DMS 273 (cell line): ENCODE results near the gene TRIM7.
"Not testable (repeated sequence)": the region's sequence is repeated elsewhere in the genome, so short reads cannot be mapped to it uniquely, and the experiment has no call there.

Experiments
- DNase-seq: peaks from one replicate; lab custom pipeline; 2025; ENCODE audit not compliant: unreplicated experiment; lab: John Stamatoyannopoulos, UW

The TRIM7 gene

GRCh38 chr5:181194489-181195248 lies 10.3 kb downstream of the TRIM7 start:
- no peak for DNase-seq

GRCh38 chr5:181193656-181194055 lies 11.3 kb downstream of the TRIM7 start:
- DNase-seq = no peak

- DNase-seq = no peak
Measured at GRCh38 chr5:181192337-181193046, 12.5 kb downstream of the TRIM7 start.

DNA sequence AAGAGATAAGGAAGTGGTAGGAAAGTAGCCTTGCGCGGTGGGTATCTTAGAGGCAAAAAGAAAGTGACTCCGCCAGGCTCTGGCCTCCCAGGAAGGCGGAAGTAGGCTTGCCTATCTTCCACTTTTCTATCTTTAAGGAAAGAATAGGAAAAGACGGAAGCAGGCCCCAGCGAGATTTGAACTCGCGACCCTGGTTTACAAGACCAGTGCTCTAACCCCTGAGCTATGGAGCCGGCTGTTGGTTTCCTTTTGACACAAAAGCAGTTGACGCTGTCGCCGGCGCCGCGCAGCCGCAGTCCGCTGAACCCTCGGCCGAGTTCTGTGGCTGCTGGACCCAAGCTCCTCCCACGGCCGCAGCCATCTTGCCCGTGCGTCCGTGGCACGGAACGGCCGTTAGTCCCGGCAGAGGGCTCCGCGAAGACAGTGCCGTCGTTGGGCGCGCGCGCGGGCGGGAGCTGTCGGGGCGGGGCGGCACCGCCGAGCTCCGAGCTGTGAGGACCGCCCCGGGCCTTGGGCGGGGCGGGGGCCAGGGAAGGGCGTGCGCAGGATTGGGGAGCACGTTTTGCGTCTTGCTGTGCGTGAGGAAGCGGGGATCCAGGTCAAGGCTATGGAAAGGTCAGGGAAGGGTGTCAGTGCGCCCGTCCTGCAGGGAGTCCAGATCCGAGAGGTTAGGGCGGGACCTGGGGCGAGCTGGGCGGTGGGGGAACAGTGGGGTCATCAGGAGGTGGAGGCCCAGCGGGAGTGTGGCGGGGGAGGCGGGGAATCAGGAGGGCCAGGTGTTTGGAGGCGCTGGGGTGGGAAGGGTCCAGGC lies 13.3 kb downstream of the TRIM7 start:
- DNase-seq = no peak

- no peak for DNase-seq
Measured at GRCh38 chr5:181190711-181191525, 14.1 kb downstream of the TRIM7 start.

DNA sequence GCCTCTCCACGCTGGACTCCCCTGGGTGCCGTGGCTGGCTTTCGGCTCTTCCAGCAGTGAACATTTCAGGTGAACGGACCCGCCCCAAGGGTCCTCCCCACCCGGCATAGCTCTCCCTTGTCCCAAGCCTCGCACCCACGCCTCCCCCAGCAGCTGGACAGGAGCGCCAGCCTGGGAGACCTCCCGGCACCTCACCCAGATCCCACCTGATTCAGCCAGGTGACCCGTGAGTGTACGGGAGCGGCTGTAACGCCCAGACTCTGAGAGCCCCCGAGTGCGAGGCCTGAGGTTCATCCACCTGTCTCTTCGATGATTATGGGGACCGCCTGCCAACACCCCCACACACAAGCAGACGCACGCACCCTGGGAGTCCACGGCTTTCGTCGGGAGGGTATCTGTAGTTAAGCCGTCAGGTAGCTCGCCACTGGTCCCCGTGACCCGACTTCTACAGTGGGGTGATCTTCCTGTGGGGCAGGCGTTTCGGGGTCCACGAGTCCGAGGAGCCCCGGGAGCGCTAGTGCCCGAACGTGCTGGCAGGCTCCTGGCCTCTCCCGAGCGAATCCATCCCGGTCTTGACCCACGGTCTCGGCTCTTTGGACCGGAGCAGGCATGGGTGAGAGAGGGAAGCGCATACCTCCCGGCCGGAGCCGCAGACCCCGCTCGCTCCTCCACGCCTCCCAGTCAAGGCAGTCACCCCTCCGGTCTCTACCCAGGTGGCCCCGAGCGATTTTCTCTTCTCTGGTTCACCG lies 14.9 kb downstream of the TRIM7 start:
- no peak for DNase-seq

- DNase-seq = no peak
Measured at GRCh38 chr5:181189363-181189961, 15.5 kb downstream of the TRIM7 start.

- no peak for DNase-seq
Measured at GRCh38 chr5:181188700-181189362, 16.2 kb downstream of the TRIM7 start.

DNA sequence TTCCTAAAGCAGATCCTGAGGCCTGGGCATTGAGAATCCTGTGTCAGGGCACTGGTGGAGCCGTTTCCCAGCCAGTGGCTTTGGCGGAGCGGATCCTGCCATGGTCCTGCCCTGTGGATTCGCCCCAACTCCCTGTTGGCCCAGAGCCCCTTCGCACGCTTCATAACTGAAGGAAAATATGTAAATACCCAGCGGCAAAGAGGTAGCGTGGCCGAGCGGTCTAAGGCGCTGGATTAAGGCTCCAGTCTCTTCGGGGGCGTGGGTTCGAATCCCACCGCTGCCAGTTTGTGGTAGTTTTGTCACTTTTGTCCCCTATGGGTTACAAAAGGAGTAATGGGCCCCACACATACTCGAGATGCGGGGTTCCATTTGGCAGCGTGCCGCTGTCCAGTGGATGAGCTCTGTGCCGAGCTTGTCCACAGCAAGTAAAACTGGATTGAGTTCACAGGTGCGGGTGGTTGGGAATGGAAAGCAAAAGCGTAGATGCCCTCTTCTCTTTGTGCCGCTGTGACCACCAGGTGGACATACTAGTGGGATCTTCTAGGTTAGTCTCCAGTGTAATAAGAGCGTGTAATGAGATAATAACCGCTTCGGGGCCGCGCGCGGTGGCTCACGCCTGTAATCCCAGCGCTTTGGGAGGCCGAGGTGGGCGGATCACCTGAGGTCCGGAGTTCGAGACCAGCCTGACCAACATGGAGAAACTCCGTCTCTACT lies 17.3 kb downstream of the TRIM7 start:
- no peak for DNase-seq

- no peak for DNase-seq
Measured at GRCh38 chr5:181186986-181187499, 18.0 kb downstream of the TRIM7 start.

DNA sequence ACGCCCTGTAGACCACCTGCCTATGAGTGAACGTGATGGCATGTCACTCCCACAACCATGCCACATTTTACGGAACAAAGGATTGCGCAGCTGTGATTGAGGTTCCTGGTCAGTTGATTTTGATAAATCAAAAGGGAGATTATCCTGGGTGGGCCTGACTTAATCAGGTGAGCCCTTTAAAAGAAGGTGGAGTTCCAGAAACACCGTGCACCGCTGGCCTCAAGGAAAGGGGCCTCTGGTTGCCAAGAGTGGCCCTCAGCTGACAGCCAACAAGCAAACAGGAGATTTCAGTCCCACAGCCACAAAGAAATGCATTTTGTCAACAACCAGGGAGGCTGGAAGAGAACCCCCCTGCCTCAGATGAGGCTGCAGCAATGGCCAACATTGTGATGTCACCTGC lies 19.0 kb downstream of the TRIM7 start:
- DNase-seq = no peak

GRCh38 chr5:181185560-181185959 lies 19.4 kb downstream of the TRIM7 start:
- DNase-seq = no peak

DNA sequence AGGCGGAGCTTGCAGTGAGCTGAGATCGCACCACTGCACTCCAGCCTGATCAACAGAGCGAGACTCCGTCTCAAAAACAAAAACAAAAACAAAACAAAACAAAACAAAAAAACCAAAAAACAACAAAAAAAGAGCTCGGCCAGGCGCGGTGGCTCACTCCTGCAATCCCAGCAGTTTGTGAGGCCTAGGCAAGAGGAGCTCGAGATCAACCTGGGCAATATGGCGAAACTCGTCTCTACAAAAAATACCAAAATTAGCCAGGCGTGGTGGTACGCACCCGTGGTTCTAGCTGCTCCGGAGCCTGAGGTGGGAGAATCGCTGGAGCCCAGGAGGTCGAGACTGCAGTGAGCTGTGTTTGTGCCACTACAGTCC lies 20.2 kb downstream of the TRIM7 start:
- no peak for DNase-seq

DNA sequence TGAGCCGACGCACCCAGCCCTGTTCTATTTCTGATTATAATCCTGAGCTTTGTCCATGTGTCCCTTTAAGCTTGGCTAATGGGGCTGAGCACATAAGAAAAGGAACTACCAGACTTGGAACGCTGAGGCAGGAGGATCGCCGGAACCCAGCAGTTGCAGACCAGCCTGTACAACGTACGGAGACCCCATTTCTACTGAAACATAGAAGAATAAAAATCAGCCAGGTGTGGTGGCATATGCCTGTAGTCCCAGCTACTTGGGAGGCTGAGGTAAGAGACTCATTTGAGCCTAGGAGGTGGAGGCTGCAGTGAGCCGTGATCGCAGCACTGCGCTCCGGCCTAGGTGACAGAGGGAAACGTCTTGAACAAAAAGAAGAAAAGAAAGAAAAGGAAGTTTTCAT lies 22.3 kb downstream of the TRIM7 start:
- DNase-seq = no peak

GRCh38 chr5:181181650-181182565 lies 23.1 kb downstream of the TRIM7 start:
- DNase-seq = no peak

GRCh38 chr5:181177559-181177958 lies 27.4 kb downstream of the TRIM7 start:
- not testable (repeated sequence) for DNase-seq

- DNase-seq = no peak
Measured at GRCh38 chr5:181176254-181176952, 28.6 kb downstream of the TRIM7 start.
